HG02759 (cell line): Measurements from ENCODE around the gene PRAMEF20.

ENCODE experiments used
- ATAC-seq: cut with Tn5 transposase; IDR thresholded peaks from one replicate; pipeline ENCODE4 v1.9.1; 2021; ENCODE audit warnings: mild to moderate bottlenecking, moderate library complexity; ENCODE audit not compliant: unreplicated experiment

The PRAMEF20 gene

GRCh38 chr1:13461977-13462376 is 51.7 kb downstream of the PRAMEF20 start:
- no peak for ATAC-seq

- no peak for ATAC-seq
Observed at GRCh38 chr1:13462682-13463081, 52.4 kb downstream of the PRAMEF20 start.

- ATAC-seq, result no peak
Observed at GRCh38 chr1:13465515-13465914, 55.3 kb downstream of the PRAMEF20 start.

- no peak for ATAC-seq
Observed at GRCh38 chr1:13469343-13469742, 59.1 kb downstream of the PRAMEF20 start.
